MM.1S (cell line): ENCODE measurements around the gene OR56A1.

ENCODE experiments used
- CTCF ChIP-seq: fragments of 300-600 bp; sonication (generic); IDR thresholded peaks from 2 replicates; pipeline ENCODE4 v1.5.1; 2016; ENCODE audit warnings: antibody characterized with exemption, low read length, mixed read lengths
- EZH2 ChIP-seq: fragments of 300-600 bp; sonication (generic); optimal IDR thresholded peaks from 2 replicates; pipeline ENCODE3; 2017; ENCODE audit warnings: low read depth, mild to moderate bottlenecking, antibody characterized with exemption, low read length, mixed read lengths
- EZH2phosphoT487 ChIP-seq: fragments of 300-600 bp; sonication (generic); IDR thresholded peaks from 2 replicates; pipeline ENCODE4 v1.6.1; 2018; ENCODE audit warnings: antibody characterized with exemption, low read length

GRCh38 chr11:5983443-5983842 is 47.1 kb downstream of the OR56A1 start:
- TF ChIP-seq CTCF = no peak
- TF ChIP-seq EZH2phosphoT487 = no peak
- TF ChIP-seq EZH2 = no peak
